HG02678 (cell line): ENCODE data around the gene STRIT1.
"Not testable (repeated sequence)": the region's sequence is repeated elsewhere in the genome, so short reads cannot be mapped to it uniquely, and the experiment has no call there.

Experiments
- ATAC-seq: cut with Tn5 transposase; IDR thresholded peaks from one replicate; pipeline ENCODE4 v1.9.1; 2021; ENCODE audit warnings: mild to moderate bottlenecking, moderate library complexity; ENCODE audit not compliant: unreplicated experiment

Gene STRIT1

GRCh38 chr3:155274435-155274834 lies 19.0 kb downstream of the STRIT1 start:
- ATAC-seq = not testable (repeated sequence)

- ATAC-seq = no peak
Observed at GRCh38 chr3:155271343-155271613, 22.2 kb downstream of the STRIT1 start.

GRCh38 chr3:155270485-155271342 lies 22.8 kb downstream of the STRIT1 start:
- no peak for ATAC-seq

- ATAC-seq = no peak
Observed at GRCh38 chr3:155270063-155270462, 23.4 kb downstream of the STRIT1 start.

- ATAC-seq = not testable (repeated sequence)
Observed at GRCh38 chr3:155262855-155263254, 30.6 kb downstream of the STRIT1 start.

- no peak for ATAC-seq
Observed at GRCh38 chr3:155262295-155262694, 31.2 kb downstream of the STRIT1 start.

- no peak for ATAC-seq
Observed at GRCh38 chr3:155254445-155254844, 39.0 kb downstream of the STRIT1 start.

GRCh38 chr3:155252535-155252934 lies 40.9 kb downstream of the STRIT1 start:
- ATAC-seq = no peak

GRCh38 chr3:155252021-155252420 lies 41.5 kb downstream of the STRIT1 start:
- no peak for ATAC-seq

- no peak for ATAC-seq
Observed at GRCh38 chr3:155248531-155249187, 44.8 kb downstream of the STRIT1 start.

GRCh38 chr3:155244699-155245098 lies 48.8 kb downstream of the STRIT1 start:
- ATAC-seq = no peak

GRCh38 chr3:155244216-155244615 lies 49.3 kb downstream of the STRIT1 start:
- no peak for ATAC-seq

- ATAC-seq = no peak
Observed at GRCh38 chr3:155243512-155243921, 50.0 kb downstream of the STRIT1 start.

- no peak for ATAC-seq
Observed at GRCh38 chr3:155242342-155242741, 51.1 kb downstream of the STRIT1 start.

- ATAC-seq = no peak
Observed at GRCh38 chr3:155241579-155241978, 51.9 kb downstream of the STRIT1 start.
